ENCODE measurements around the gene SIGLEC1.

The SIGLEC1 gene

GRCh38 chr20:3749689-3750531 lies 37.5 kb upstream of the SIGLEC1 start:
- H3K4me3 ChIP-seq = no peak overlapping the region
- peaks cover 24 to 46% (median 32%) of the 10 kb centered on the region in 11 experiments for H3K36me3 ChIP-seq
- H3K27me3 ChIP-seq = 0 out of 22 replicates have a peak, but pooled peaks cover 0 to 3% (median 0%) of the 10 kb centered on the region in 11 experiments
- H3K9me3 ChIP-seq (replicated peaks in 1 of 11) = no peaks in the 10 kb centered on the region
- H4K20me1 ChIP-seq = peaks cover 0 to 75% (median 49%) of the 10 kb centered on the region in 11 experiments; a peak in 19 of 22 replicates
- H3K4me2 ChIP-seq = no peak overlapping the region
- H3K27ac ChIP-seq = no peak overlapping the region
- no peak overlapping the region for H3K9ac ChIP-seq
- TF ChIP-seq Cebpa-rat (IDR thresholded peaks at IDR 0.05) = no peak
- H3K4me1 ChIP-seq = peaks cover 19 to 38% (median 26%) of the 10 kb centered on the region in 10 experiments

DNA sequence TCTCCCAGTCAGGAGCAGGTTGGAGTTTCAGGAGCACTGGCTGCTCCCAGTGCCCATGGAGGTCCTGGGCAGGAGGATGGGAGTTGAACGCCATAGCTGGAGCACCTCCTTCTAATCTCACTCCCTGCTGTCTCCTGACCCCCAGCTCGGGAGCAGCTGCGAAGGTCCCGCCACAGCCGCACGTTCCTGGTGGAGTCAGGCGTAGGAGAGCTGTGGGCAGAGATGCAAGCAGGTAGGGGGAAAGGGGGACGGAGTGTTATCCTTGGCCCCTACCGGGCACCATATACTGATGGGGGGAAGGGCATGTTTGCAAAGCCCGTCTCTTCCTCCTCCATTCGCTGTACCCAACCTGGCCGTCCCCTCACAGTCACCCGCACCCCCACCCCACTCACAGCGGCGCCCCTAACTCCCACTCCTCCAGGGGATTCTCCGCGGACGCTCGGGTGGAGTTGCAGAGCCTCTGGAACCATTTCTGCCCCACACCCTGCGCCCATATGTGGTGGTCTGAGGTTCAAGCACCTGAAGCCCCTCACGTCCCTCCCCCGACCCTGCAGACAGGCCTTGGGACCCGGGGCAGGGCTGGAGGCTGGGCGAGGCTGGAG lies 36.8 kb upstream of the SIGLEC1 start:
- TF ChIP-seq Cebpa-rat (IDR thresholded peaks at IDR 0.05) = no peak
- Histone ChIP-seq H3K4me2 (no peak overlapping the region), H3K9ac (no peak overlapping the region), H3K4me3 (no peak overlapping the region), H3K27ac (no peak overlapping the region), H3K9me3 (replicated peaks in 1 of 11) (no peaks in the 10 kb centered on the region), H3K27me3 (peaks cover 0 to 3% (median 0%) of the 10 kb centered on the region in 11 experiments; a peak in 1 of 22 replicates), H4K20me1 (peaks cover 0 to 68% (median 42%) of the 10 kb centered on the region in 11 experiments; a peak in 19 of 22 replicates), H3K36me3 (peaks cover 17 to 39% (median 24%) of the 10 kb centered on the region in 11 experiments; a peak in 21 of 22 replicates), H3K4me1 (peaks cover 19 to 43% (median 27%) of the 10 kb centered on the region in 10 experiments)

DNA sequence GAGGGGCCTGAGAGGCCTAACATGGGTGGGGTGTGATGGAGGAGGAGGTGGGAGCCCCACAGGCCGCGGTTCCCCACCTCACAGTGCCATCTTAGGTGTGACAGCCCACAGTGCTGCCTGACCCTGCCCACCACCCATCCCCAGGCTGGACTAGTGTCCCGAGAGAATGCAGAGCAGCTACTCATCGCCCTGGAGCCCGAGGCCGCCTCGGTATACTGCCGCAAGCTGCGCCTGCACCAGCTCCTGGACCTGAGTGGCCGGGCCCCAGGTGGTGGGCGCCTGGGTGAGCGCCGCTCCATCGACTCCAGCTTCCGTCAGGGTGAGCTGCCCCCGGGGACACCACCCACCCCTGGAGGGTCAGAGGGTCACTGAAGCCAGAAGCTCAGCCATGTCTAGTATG lies 35.7 kb upstream of the SIGLEC1 start:
- Histone ChIP-seq H3K27me3 (peaks cover 0 to 3% (median 0%) of the 10 kb centered on the region in 11 experiments; a peak in 1 of 22 replicates), H3K9ac (no peak overlapping the region), H3K4me3 (no peak overlapping the region), H3K36me3 (peaks cover 11 to 28% (median 19%) of the 10 kb centered on the region in 11 experiments; a peak in 20 of 22 replicates), H3K27ac (no peak overlapping the region), H4K20me1 (peaks cover 0 to 56% (median 31%) of the 10 kb centered on the region in 11 experiments; a peak in 19 of 22 replicates), H3K9me3 (replicated peaks in 1 of 11) (no peaks in the 10 kb centered on the region), H3K4me2 (no peak overlapping the region), H3K4me1 (peaks cover 15 to 32% (median 21%) of the 10 kb centered on the region in 10 experiments)
- TF ChIP-seq Cebpa-rat (IDR thresholded peaks at IDR 0.05) = no peak

DNA sequence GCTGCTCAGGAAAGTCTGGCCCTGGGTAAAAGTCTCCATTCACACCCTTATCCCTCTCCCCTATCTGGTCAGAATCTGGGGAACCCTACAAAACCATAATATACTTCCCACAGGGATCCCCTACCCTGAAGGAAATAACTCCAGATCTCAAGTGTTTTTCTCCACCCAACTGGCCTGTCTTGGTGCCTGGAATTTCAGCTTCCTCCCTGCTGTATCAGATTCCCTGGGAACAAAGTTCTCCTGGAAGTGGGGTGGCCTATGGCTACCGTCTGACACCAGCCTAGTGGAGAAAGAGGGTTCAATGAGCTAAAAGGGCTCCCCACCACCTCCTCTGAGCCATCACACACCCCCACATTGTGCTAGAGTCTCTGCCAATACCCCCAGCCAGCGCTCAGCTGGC lies 35.1 kb upstream of the SIGLEC1 start:
- H3K9ac ChIP-seq = no peak overlapping the region
- H4K20me1 ChIP-seq = peaks cover 0 to 50% (median 25%) of the 10 kb centered on the region in 11 experiments; a peak in 19 of 22 replicates
- peaks cover 11 to 25% (median 17%) of the 10 kb centered on the region in 11 experiments; a peak in 20 of 22 replicates for H3K36me3 ChIP-seq
- H3K4me3 ChIP-seq = no peak overlapping the region
- H3K4me1 ChIP-seq = peaks cover 9 to 26% (median 16%) of the 10 kb centered on the region in 10 experiments
- H3K27me3 ChIP-seq = peaks cover 0 to 3% (median 0%) of the 10 kb centered on the region in 11 experiments; a peak in 1 of 22 replicates
- H3K27ac ChIP-seq = no peak overlapping the region
- H3K9me3 ChIP-seq (replicated peaks in 1 of 11) = no peaks in the 10 kb centered on the region
- TF ChIP-seq Cebpa-rat (IDR thresholded peaks at IDR 0.05) = no peak
- no peak overlapping the region for H3K4me2 ChIP-seq

DNA sequence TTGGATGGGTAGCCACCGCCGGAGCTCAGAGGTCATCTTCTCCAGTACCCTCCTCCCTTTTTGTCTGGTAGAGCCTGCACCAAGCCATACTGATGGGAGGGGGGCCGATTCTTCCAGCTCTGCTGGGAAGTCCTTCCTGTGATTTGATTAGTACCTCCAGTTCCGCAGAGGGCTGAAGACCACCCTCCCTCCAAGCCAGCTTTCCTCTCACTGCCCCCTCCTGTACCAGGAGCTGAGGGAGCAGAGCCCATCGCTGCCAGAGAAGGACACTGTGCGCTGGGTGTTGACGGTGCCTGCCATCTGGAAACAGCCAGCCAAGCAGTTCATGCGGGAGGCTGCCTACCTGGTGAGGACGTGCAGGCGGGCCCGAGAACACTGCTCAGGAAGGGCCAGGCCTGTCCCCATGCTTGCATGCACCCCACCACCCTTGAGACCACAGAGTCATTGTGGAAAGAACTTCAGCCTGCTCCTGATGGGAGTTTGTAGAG lies 33.3 kb upstream of the SIGLEC1 start:
- Histone ChIP-seq H4K20me1 (peaks cover 0 to 35% (median 11%) of the 10 kb centered on the region in 11 experiments; a peak in 9 of 22 replicates), H3K4me2 (peak overlapping the region; percentile 10 to 54 (median 41); a peak in 16 of 22 replicates), H3K4me1 (peaks cover 0 to 16% (median 7%) of the 10 kb centered on the region in 10 experiments; a peak in 13 of 20 replicates), H3K4me3 (no peak overlapping the region), H3K36me3 (peaks cover 0 to 7% (median 5%) of the 10 kb centered on the region in 11 experiments; a peak in 11 of 22 replicates), H3K27me3 (peaks cover 0 to 3% (median 0%) of the 10 kb centered on the region in 11 experiments; a peak in 1 of 22 replicates), H3K9ac (no peak overlapping the region), H3K27ac (no peak overlapping the region), H3K9me3 (replicated peaks in 1 of 11) (no peaks in the 10 kb centered on the region)
- no peak for TF ChIP-seq Cebpa-rat (IDR thresholded peaks at IDR 0.05)

- Histone ChIP-seq H3K27ac (no peak overlapping the region), H4K20me1 (peaks cover 0 to 29% (median 6%) of the 10 kb centered on the region in 11 experiments; a peak in 7 of 22 replicates), H3K36me3 (0 out of 22 replicates have a peak, but pooled peaks cover 0 to under 1% (median 0%) of the 10 kb centered on the region in 11 experiments), H3K4me2 (peak overlapping the region; percentile 10 to 54 (median 41); a peak in 16 of 22 replicates), H3K9ac (no peak overlapping the region), H3K27me3 (peaks cover 0 to 3% (median 0%) of the 10 kb centered on the region in 11 experiments; a peak in 1 of 22 replicates), H3K4me1 (peaks cover 0 to 17% (median 7%) of the 10 kb centered on the region in 10 experiments; a peak in 13 of 20 replicates), H3K4me3 (no peak overlapping the region), H3K9me3 (replicated peaks in 1 of 11) (no peaks in the 10 kb centered on the region)
- TF ChIP-seq Cebpa-rat (IDR thresholded peaks at IDR 0.05) = no peak
Measured at GRCh38 chr20:3744806-3745685, 32.6 kb upstream of the SIGLEC1 start.

GRCh38 chr20:3744037-3744436 lies 31.6 kb upstream of the SIGLEC1 start:
- Histone ChIP-seq H3K4me1 (peaks cover 5 to 28% (median 8%) of the 10 kb centered on the region in 10 experiments; a peak in 14 of 20 replicates), H3K9ac (no peak overlapping the region), H4K20me1 (peaks cover 0 to 19% (median 0%) of the 10 kb centered on the region in 11 experiments; a peak in 6 of 22 replicates), H3K4me3 (no peak overlapping the region), H3K27me3 (peaks cover 0 to 3% (median 0%) of the 10 kb centered on the region in 11 experiments; a peak in 1 of 22 replicates), H3K27ac (no peak overlapping the region), H3K4me2 (peak overlapping the region in 2 of 11 experiments; percentile 41 to 48; a peak in 1 of 22 replicates), H3K36me3 (no peaks in the 10 kb centered on the region), H3K9me3 (replicated peaks in 1 of 11) (no peaks in the 10 kb centered on the region)
- TF ChIP-seq Cebpa-rat (IDR thresholded peaks at IDR 0.05) = no peak

DNA sequence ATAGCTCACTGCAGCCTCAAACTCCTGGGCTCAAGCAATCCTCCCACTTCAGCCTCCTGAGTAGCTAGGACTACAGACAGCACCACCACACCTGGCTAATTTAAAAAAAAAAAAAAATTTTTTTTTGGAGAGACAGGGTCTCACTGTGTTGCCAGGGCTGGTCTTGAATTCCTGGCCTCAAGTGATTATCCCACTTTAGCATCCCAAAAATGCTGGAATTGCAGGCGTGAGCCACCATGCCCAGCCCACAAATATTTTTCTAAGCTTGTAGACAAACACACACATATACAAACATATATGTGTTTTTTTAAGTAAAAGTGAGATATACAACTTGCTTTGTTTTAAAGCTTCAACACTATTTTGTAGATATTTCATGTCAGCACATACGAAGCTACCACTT lies 30.9 kb upstream of the SIGLEC1 start:
- H3K4me1 ChIP-seq = peaks cover 5 to 28% (median 8%) of the 10 kb centered on the region in 10 experiments; a peak in 14 of 20 replicates
- no peaks in the 10 kb centered on the region for H3K9me3 ChIP-seq (replicated peaks in 1 of 11)
- peaks cover 0 to 11% (median 0%) of the 10 kb centered on the region in 11 experiments; a peak in 5 of 22 replicates for H4K20me1 ChIP-seq
- H3K27ac ChIP-seq = no peak overlapping the region
- H3K4me2 ChIP-seq = no peak overlapping the region
- no peak overlapping the region for H3K9ac ChIP-seq
- H3K27me3 ChIP-seq = peaks cover 0 to 3% (median 0%) of the 10 kb centered on the region in 11 experiments; a peak in 1 of 22 replicates
- no peak overlapping the region for H3K4me3 ChIP-seq
- TF ChIP-seq Cebpa-rat (IDR thresholded peaks at IDR 0.05) = no peak
- no peaks in the 10 kb centered on the region for H3K36me3 ChIP-seq
